Measurements from ENCODE around the gene CLIC5.

Gene CLIC5

DNA sequence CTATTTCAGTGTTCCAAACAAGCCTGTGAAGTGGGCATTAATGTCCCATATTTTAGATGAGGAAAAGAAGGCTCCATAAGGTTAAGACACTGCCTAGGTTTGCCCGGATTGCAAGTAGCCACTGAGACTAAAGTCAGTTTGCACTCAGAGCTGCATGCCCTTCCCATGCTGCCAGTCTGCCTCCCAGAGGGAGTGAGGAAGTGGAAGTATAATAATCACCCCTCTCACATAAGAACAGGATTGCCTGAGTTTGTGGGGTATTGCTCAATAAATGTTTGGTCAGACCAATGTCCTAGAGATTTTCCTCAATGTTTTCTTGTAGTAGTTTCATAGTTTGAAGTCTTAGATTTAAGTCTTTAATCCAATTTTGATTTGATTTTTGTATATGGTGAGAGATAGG, 43.9 kb upstream of the CLIC5 start:
- Histone ChIP-seq H3K27me3 (ENCODE audit: insufficient read depth, low read length) (no peaks in the 10 kb centered on the region), H3K4ac (ENCODE audit: low read depth, low read length) (no peak overlapping the region), H3K9me3 (ENCODE audit: insufficient read depth, low read depth, low read length) (no peaks in the 10 kb centered on the region)

DNA sequence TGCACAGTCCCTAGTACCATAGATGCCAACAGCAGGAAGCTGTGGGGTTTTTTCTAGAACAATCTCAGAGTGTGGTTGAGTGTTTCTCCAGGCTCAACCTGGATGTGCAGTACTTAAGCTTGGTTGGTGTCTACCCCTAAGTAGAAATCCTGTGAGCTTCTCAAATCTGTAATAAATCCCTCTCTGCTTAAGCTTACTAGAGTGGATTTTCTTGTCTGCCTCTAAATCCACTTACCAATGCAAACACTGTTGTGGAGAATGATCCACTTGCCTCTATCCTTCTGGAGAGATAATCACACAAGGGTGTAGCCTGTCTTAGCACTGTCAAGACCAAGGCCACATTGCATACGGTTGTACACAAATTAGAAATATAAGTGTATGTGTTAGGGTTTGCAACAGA, 43.3 kb upstream of the CLIC5 start:
- no peak overlapping the region for H2BK120ac ChIP-seq (ENCODE audit: insufficient read depth, low read length, poor library complexity)
- WGBS (ENCODE audit: extremely low coverage, insufficient coverage, insufficient read length) = no CpG with 5 or more reads among the region's 1 CpG
- no peak overlapping the region for H4K12ac ChIP-seq (ENCODE audit: low read depth, low read length)
- H3K36me3 ChIP-seq (ENCODE audit: control insufficient read depth in 1 of 2, insufficient read depth in 2 of 2, low read length in 2 of 2) = no peaks in the 10 kb centered on the region
- H3K14ac ChIP-seq (ENCODE audit: low read length) = no peak overlapping the region
- no peak overlapping the region for H2BK5ac ChIP-seq (ENCODE audit: low read depth, low read length, poor library complexity)
- no peaks in the 10 kb centered on the region for H3K27me3 ChIP-seq (ENCODE audit: insufficient read depth, low read length)
- no peak overlapping the region for H3K23ac ChIP-seq (ENCODE audit: low read length)
- H2AFZ ChIP-seq (ENCODE audit: insufficient read depth, low read length, poor library complexity) = no peak overlapping the region
- no peak overlapping the region for H3K4ac ChIP-seq (ENCODE audit: low read depth, low read length)
- H3K79me1 ChIP-seq (ENCODE audit: low read length) = no peaks in the 10 kb centered on the region
- no peak overlapping the region for H3K4me3 ChIP-seq (ENCODE audit: low read depth, low read length)
- no peak overlapping the region for H3K4me2 ChIP-seq (ENCODE audit: low read length)
- H3K18ac ChIP-seq (ENCODE audit: low read length) = no peak overlapping the region
- H3K79me2 ChIP-seq (ENCODE audit: control insufficient read depth, insufficient read depth, low read length, poor library complexity) = no peaks in the 10 kb centered on the region
- no peaks in the 10 kb centered on the region for H3K4me1 ChIP-seq (ENCODE audit: control insufficient read depth in 1 of 2, insufficient read depth in 2 of 2, low read length in 2 of 2)
- no peak overlapping the region for H4K91ac ChIP-seq (ENCODE audit: low read depth, low read length)
- no peak overlapping the region for H2AK5ac ChIP-seq (ENCODE audit: low read length)
- no peak for DNase-seq
- no peak overlapping the region for H2BK12ac ChIP-seq (ENCODE audit: low read length)
- no peak overlapping the region for H4K8ac ChIP-seq (ENCODE audit: low read depth, low read length)
- no peaks in the 10 kb centered on the region for H3K9me3 ChIP-seq (ENCODE audit: insufficient read depth, low read depth, low read length)
- no peak overlapping the region for H3K9ac ChIP-seq (ENCODE audit: low read length)
- no peak overlapping the region for H3K27ac ChIP-seq (ENCODE audit: low read depth, low read length)

More for the DNA sequence above, 43.9 kb upstream of the CLIC5 start:
- no peak overlapping the region for H3K18ac ChIP-seq (ENCODE audit: low read length)
- no peak overlapping the region for H2BK120ac ChIP-seq (ENCODE audit: insufficient read depth, low read length, poor library complexity)
- H2AK5ac ChIP-seq (ENCODE audit: low read length) = no peak overlapping the region
- H3K14ac ChIP-seq (ENCODE audit: low read length) = no peak overlapping the region
- no peak overlapping the region for H2BK12ac ChIP-seq (ENCODE audit: low read length)
- no peaks in the 10 kb centered on the region for H3K79me1 ChIP-seq (ENCODE audit: low read length)
- no peaks in the 10 kb centered on the region for H3K79me2 ChIP-seq (ENCODE audit: control insufficient read depth, insufficient read depth, low read length, poor library complexity)
- no peak overlapping the region for H3K4me3 ChIP-seq (ENCODE audit: low read depth, low read length)
- no peak overlapping the region for H3K4me2 ChIP-seq (ENCODE audit: low read length)
- no peak overlapping the region for H2AFZ ChIP-seq (ENCODE audit: insufficient read depth, low read length, poor library complexity)
- H3K27ac ChIP-seq (ENCODE audit: low read depth, low read length) = no peak overlapping the region
- no peaks in the 10 kb centered on the region for H3K36me3 ChIP-seq (ENCODE audit: control insufficient read depth in 1 of 2, insufficient read depth in 2 of 2, low read length in 2 of 2)
- H3K4me1 ChIP-seq (ENCODE audit: control insufficient read depth in 1 of 2, insufficient read depth in 2 of 2, low read length in 2 of 2) = no peaks in the 10 kb centered on the region
- H2BK5ac ChIP-seq (ENCODE audit: low read depth, low read length, poor library complexity) = no peak overlapping the region
- H4K91ac ChIP-seq (ENCODE audit: low read depth, low read length) = no peak overlapping the region
- no peak overlapping the region for H4K8ac ChIP-seq (ENCODE audit: low read depth, low read length)
- no CpG with 5 or more reads among the region's 1 CpG for WGBS (ENCODE audit: extremely low coverage, insufficient coverage, insufficient read length)
- H4K12ac ChIP-seq (ENCODE audit: low read depth, low read length) = no peak overlapping the region
- H3K23ac ChIP-seq (ENCODE audit: low read length) = no peak overlapping the region
- no peak overlapping the region for H3K9ac ChIP-seq (ENCODE audit: low read length)
- no peak for DNase-seq

- Histone ChIP-seq H2BK120ac (ENCODE audit: insufficient read depth, low read length, poor library complexity) (no peak overlapping the region), H3K4me3 (ENCODE audit: low read depth, low read length) (no peak overlapping the region), H3K79me1 (ENCODE audit: low read length) (no peaks in the 10 kb centered on the region), H3K18ac (ENCODE audit: low read length) (no peak overlapping the region), H2AK5ac (ENCODE audit: low read length) (no peak overlapping the region), H2BK5ac (ENCODE audit: low read depth, low read length, poor library complexity) (no peak overlapping the region), H3K27me3 (ENCODE audit: insufficient read depth, low read length) (no peaks in the 10 kb centered on the region), H3K27ac (ENCODE audit: low read depth, low read length) (no peak overlapping the region), H2AFZ (ENCODE audit: insufficient read depth, low read length, poor library complexity) (no peak overlapping the region), H3K36me3 (ENCODE audit: control insufficient read depth in 1 of 2, insufficient read depth in 2 of 2, low read length in 2 of 2) (no peaks in the 10 kb centered on the region), H3K4me1 (ENCODE audit: control insufficient read depth in 1 of 2, insufficient read depth in 2 of 2, low read length in 2 of 2) (no peaks in the 10 kb centered on the region), H3K4me2 (ENCODE audit: low read length) (no peak overlapping the region), H3K14ac (ENCODE audit: low read length) (no peak overlapping the region), H4K12ac (ENCODE audit: low read depth, low read length) (no peak overlapping the region), H3K23ac (ENCODE audit: low read length) (no peak overlapping the region), H3K4ac (ENCODE audit: low read depth, low read length) (no peak overlapping the region), H4K91ac (ENCODE audit: low read depth, low read length) (no peak overlapping the region), H3K9me3 (ENCODE audit: insufficient read depth, low read depth, low read length) (no peaks in the 10 kb centered on the region), H4K8ac (ENCODE audit: low read depth, low read length) (no peak overlapping the region), H2BK12ac (ENCODE audit: low read length) (no peak overlapping the region), H3K9ac (ENCODE audit: low read length) (no peak overlapping the region), H3K79me2 (ENCODE audit: control insufficient read depth, insufficient read depth, low read length, poor library complexity) (no peaks in the 10 kb centered on the region)
- no peak for DNase-seq
Measured at GRCh38 chr6:46057792-46058191, 42.1 kb upstream of the CLIC5 start.

DNA sequence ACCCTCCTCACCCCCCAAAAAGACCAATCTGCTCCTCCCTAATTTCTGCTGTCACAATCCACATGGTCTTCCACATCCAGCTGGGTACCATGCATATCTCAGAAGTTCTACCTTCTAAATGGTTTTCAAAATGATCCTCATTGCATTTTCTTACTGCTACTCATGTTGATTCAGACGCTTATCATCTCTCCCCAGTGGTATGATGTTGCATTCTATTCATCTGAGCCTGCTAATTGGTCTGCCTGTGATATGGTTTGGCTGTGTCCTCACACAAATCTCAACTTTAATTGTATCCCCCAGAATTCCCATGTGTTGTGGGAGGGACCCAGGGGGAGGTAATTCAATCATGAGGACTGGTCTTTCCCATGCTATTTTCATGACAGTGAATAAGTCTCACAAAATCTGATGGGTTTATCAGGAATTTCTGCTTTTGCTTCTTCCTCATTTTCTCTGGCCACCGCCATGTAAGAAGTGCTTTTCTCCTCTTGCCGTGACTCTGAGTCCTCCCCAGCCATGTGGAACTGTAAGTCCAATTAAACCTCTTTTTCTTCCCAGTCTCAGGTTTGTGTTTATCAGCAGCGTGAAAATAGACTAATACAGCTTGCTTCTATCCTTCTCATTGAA, 41.4 kb upstream of the CLIC5 start:
- Histone ChIP-seq H4K8ac (ENCODE audit: low read depth, low read length) (no peak overlapping the region), H3K18ac (ENCODE audit: low read length) (no peak overlapping the region)
- no CpG with 5 or more reads among the region's 4 CpGs for WGBS (ENCODE audit: extremely low coverage, insufficient coverage, insufficient read length)

More for the DNA sequence above, 41.4 kb upstream of the CLIC5 start:
- Histone ChIP-seq H3K27me3 (ENCODE audit: insufficient read depth, low read length) (no peaks in the 10 kb centered on the region), H3K14ac (ENCODE audit: low read length) (no peak overlapping the region), H3K4me1 (ENCODE audit: control insufficient read depth in 1 of 2, insufficient read depth in 2 of 2, low read length in 2 of 2) (no peaks in the 10 kb centered on the region), H2BK5ac (ENCODE audit: low read depth, low read length, poor library complexity) (no peak overlapping the region), H3K27ac (ENCODE audit: low read depth, low read length) (no peak overlapping the region), H3K4ac (ENCODE audit: low read depth, low read length) (no peak overlapping the region), H4K12ac (ENCODE audit: low read depth, low read length) (no peak overlapping the region), H3K36me3 (ENCODE audit: control insufficient read depth in 1 of 2, insufficient read depth in 2 of 2, low read length in 2 of 2) (no peaks in the 10 kb centered on the region), H3K79me1 (ENCODE audit: low read length) (no peaks in the 10 kb centered on the region), H3K23ac (ENCODE audit: low read length) (no peak overlapping the region), H3K4me2 (ENCODE audit: low read length) (no peak overlapping the region), H3K79me2 (ENCODE audit: control insufficient read depth, insufficient read depth, low read length, poor library complexity) (no peaks in the 10 kb centered on the region), H3K4me3 (ENCODE audit: low read depth, low read length) (no peak overlapping the region), H2BK12ac (ENCODE audit: low read length) (no peak overlapping the region), H4K91ac (ENCODE audit: low read depth, low read length) (no peak overlapping the region), H2AFZ (ENCODE audit: insufficient read depth, low read length, poor library complexity) (no peak overlapping the region), H2BK120ac (ENCODE audit: insufficient read depth, low read length, poor library complexity) (no peak overlapping the region), H3K9ac (ENCODE audit: low read length) (no peak overlapping the region), H2AK5ac (ENCODE audit: low read length) (no peak overlapping the region), H3K9me3 (ENCODE audit: insufficient read depth, low read depth, low read length) (no peaks in the 10 kb centered on the region)
- DNase-seq = no peak
